ENCODE data around the gene RHOJ.

- TF ChIP-seq CTCF (IDR thresholded peaks at IDR 0.05) (no peak), ZFX (IDR thresholded peaks at IDR 0.05; ENCODE audit: borderline replicate concordance) (no peak)
Measured at GRCh38 chr14:63163306-63163705, 40.9 kb upstream of the RHOJ start.
